GM23338 (cell line): Measurements from ENCODE around the gene TLR6. TPM values are rescaled to one million over a fixed set of nuclear protein-coding genes. Genes with fewer than 3 reads are reported as not detected.

Experiments used
- ATAC-seq: fragments of 200-7000 bp; cut with Tn5 transposase; 3 replicates; pipeline ENCODE4 v1.9.1; 2020
- DNase-seq: peaks from one replicate; pipeline ENCODE4 v3.0.0-alpha.2; 2015; ENCODE audit warnings: low spot score
- H2AFZ ChIP-seq: fragments of 200-600 bp; sonication (generic); 2 replicates; pipeline ENCODE4 v1.8.0; 2016; ENCODE audit warnings: antibody characterized with exemption, mild to moderate bottlenecking, moderate library complexity
- H3F3A ChIP-seq: fragments of 200-600 bp; sonication (generic); replicated peaks from 2 replicates; pipeline ENCODE4 v1.8.0; 2017; ENCODE audit warnings: antibody characterized with exemption, mixed run types, low read depth
- H3K27ac ChIP-seq: fragments of 200-600 bp; sonication (generic); 2 replicates; pipeline ENCODE4 v1.6.1; 2016; ENCODE audit warnings: low read depth
- H3K27me3 ChIP-seq: fragments of 200-600 bp; sonication (generic); 2 replicates; pipeline ENCODE4 v1.8.0; 2016; ENCODE audit warnings: mild to moderate bottlenecking, mixed run types, moderate library complexity; ENCODE audit not compliant: insufficient read depth
- H3K36me3 ChIP-seq: fragments of 200-600 bp; sonication (generic); 2 replicates; pipeline ENCODE4 v1.8.0; 2016; ENCODE audit warnings: mild to moderate bottlenecking; ENCODE audit not compliant: insufficient read depth
- H3K4me1 ChIP-seq: fragments of 200-600 bp; sonication (generic); 2 replicates; pipeline ENCODE4 v1.8.0; 2016; ENCODE audit warnings: mild to moderate bottlenecking, moderate library complexity; ENCODE audit not compliant: insufficient read depth
- H3K4me2 ChIP-seq: fragments of 200-600 bp; sonication (generic); 2 replicates; pipeline ENCODE4 v1.7.1; 2017; ENCODE audit warnings: mixed run types
- H3K4me3 ChIP-seq: fragments of 200-600 bp; sonication (generic); 2 replicates; pipeline ENCODE4 v1.6.1; 2016; ENCODE audit warnings: mixed run types
- H3K79me2 ChIP-seq: fragments of 200-600 bp; sonication (generic); replicated peaks from 2 replicates; pipeline ENCODE4 v1.8.0; 2017; ENCODE audit warnings: mild to moderate bottlenecking; ENCODE audit not compliant: insufficient read depth
- H3K9me2 ChIP-seq: fragments of 200-600 bp; sonication (generic); 2 replicates; pipeline ENCODE4 v1.8.0; 2017; ENCODE audit not compliant: insufficient read depth
- H4K20me1 ChIP-seq: fragments of 200-600 bp; sonication (generic); replicated peaks from 2 replicates; pipeline ENCODE4 v1.8.0; 2017; ENCODE audit warnings: mild to moderate bottlenecking; ENCODE audit not compliant: insufficient read depth
- H3K27ac Mint-ChIP-seq: 2 replicates; pipeline ENCODE4 v1.8.0; 2020; ENCODE audit warnings: inconsistent platforms, mild to moderate bottlenecking, moderate library complexity, mixed read lengths
- H3K27me3 Mint-ChIP-seq: 3 replicates; pipeline ENCODE4 v1.8.0; 2022; ENCODE audit warnings: low read depth, mild to moderate bottlenecking, moderate library complexity, mixed read lengths, inconsistent platforms; ENCODE audit not compliant: insufficient read depth, poor library complexity
- H3K36me3 Mint-ChIP-seq: 3 replicates; pipeline ENCODE4 v1.8.0; 2021; ENCODE audit warnings: low read depth, mild to moderate bottlenecking, inconsistent platforms, moderate library complexity, mixed read lengths
- H3K4me1 Mint-ChIP-seq: 3 replicates; pipeline ENCODE4 v1.8.0; 2020; ENCODE audit warnings: mild to moderate bottlenecking, inconsistent platforms, mixed read lengths
- H3K4me3 Mint-ChIP-seq: 3 replicates; pipeline ENCODE4 v1.8.0; 2021; ENCODE audit warnings: moderate library complexity, mild to moderate bottlenecking, inconsistent platforms, mixed read lengths
- H3K9me3 Mint-ChIP-seq: 3 replicates; pipeline ENCODE4 v1.8.0; 2020; ENCODE audit warnings: moderate library complexity, mild to moderate bottlenecking, inconsistent platforms, mixed read lengths
- CREB1 ChIP-seq: fragments of 250-450 bp; sonication (Bioruptor Pico); IDR thresholded peaks from 2 replicates; pipeline ENCODE4 v1.5.0; 2020; ENCODE audit warnings: low read depth, mild to moderate bottlenecking, moderate library complexity
- CTCF ChIP-seq, 2 experiments: fragments of 200-600 bp in 1 of 2; sonication (generic) in 1 of 2; conservative IDR thresholded peaks; 2 replicates each; pipeline versions ENCODE4 v1.5.1 to v1.6.1; 2016 to 2017; ENCODE audit warnings: antibody characterized with exemption in 2 of 2, low read depth in 2 of 2, mild to moderate bottlenecking in 2 of 2, moderate library complexity in 1 of 2
- ETS1 ChIP-seq: IDR thresholded peaks from 2 replicates; pipeline ENCODE4 v1.6.1; 2016; ENCODE audit warnings: antibody characterized with exemption
- EZH2 ChIP-seq: fragments of 200-600 bp; sonication (generic); IDR thresholded peaks from one replicate; pipeline ENCODE4 v1.8.0; 2017; ENCODE audit warnings: antibody characterized with exemption, mild to moderate bottlenecking, low read depth; ENCODE audit not compliant: unreplicated experiment
- EZH2phosphoT487 ChIP-seq: fragments of 200-600 bp; sonication (generic); IDR thresholded peaks from one replicate; pipeline ENCODE4 v1.8.1; 2018; ENCODE audit warnings: antibody characterized with exemption; ENCODE audit not compliant: unreplicated experiment
- JUNB ChIP-seq: IDR thresholded peaks from one replicate; pipeline ENCODE4 v1.6.1; 2016; ENCODE audit warnings: antibody characterized with exemption; ENCODE audit not compliant: unreplicated experiment
- NANOG ChIP-seq: IDR thresholded peaks from 2 replicates; pipeline ENCODE4 v1.6.1; 2016; ENCODE audit warnings: antibody characterized with exemption, borderline replicate concordance
- POLR2AphosphoS5 ChIP-seq: IDR thresholded peaks from 2 replicates; pipeline ENCODE4 v1.6.1; 2016; ENCODE audit warnings: antibody characterized with exemption, low read depth
- REST ChIP-seq: IDR thresholded peaks from one replicate; pipeline ENCODE4 v1.6.1; 2018; ENCODE audit warnings: antibody characterized with exemption; ENCODE audit not compliant: unreplicated experiment
- STAT1 ChIP-seq: IDR thresholded peaks from one replicate; pipeline ENCODE4 v1.6.1; 2016; ENCODE audit warnings: antibody characterized with exemption; ENCODE audit not compliant: unreplicated experiment
- ZNF114 ChIP-seq: fragments of 250-450 bp; sonication (Bioruptor Pico); IDR thresholded peaks from 2 replicates; pipeline ENCODE4 v1.5.0; 2020; ENCODE audit warnings: mild to moderate bottlenecking, moderate library complexity
- ZNF331 ChIP-seq: fragments of 250-450 bp; sonication (Bioruptor Pico); IDR thresholded peaks from 2 replicates; pipeline ENCODE4 v1.5.0; 2020; ENCODE audit warnings: low read depth, mild to moderate bottlenecking, moderate library complexity
- ZNF462 ChIP-seq: fragments of 250-450 bp; sonication (Bioruptor Pico); IDR thresholded peaks from 2 replicates; pipeline ENCODE4 v1.5.0; 2020; ENCODE audit warnings: mild to moderate bottlenecking, moderate library complexity
- polyA plus RNA-seq: library from polyadenylated mRNA; unstranded; fragments of >200 nt; fragmentation: Nextera tagmentation; extraction: Ambion mirVana; gene quantifications from 2 replicates; pipeline ENCODE4 v1.2.1, GENCODE V29; 2016
- total RNA-seq: library from RNA; depleted of rRNA; stranded (reverse); fragments of >200 nt; shearing (Covaris generic); gene quantifications from 2 replicates; pipeline ENCODE4 v1.2.3, GENCODE V29; 2014

Gene TLR6
- total and polyA plus RNA-seq, 2 experiments from 2014 or later: 0.14 TPM; not detected in 1

GRCh38 chr4:38876636-38877035 lies 20.0 kb upstream of the TLR6 start:
- Histone ChIP-seq H4K20me1 (no peaks in the 10 kb centered on the region), H3K79me2 (no peaks in the 10 kb centered on the region), H3K36me3 (no peaks in the 10 kb centered on the region), H3K4me3 (no peak overlapping the region), H3K27me3 (no peaks in the 10 kb centered on the region), H3K4me1 (no peaks in the 10 kb centered on the region), H3F3A (no peaks in the 10 kb centered on the region), H3K9me2 (no peaks in the 10 kb centered on the region; the same call in 1 of the 2 replicates), H3K27ac (no peak overlapping the region), H3K4me2 (no peak overlapping the region), H2AFZ (no peak overlapping the region)
- Mint-ChIP-seq H3K36me3 (no peaks in the 10 kb centered on the region), H3K27ac (no peak overlapping the region), H3K27me3 (no peaks in the 10 kb centered on the region), H3K9me3 (no peaks in the 10 kb centered on the region; the same call in 2 of the 3 replicates), H3K4me1 (peaks cover 5% of the 10 kb centered on the region), H3K4me3 (no peak overlapping the region)
- TF ChIP-seq ETS1: no peak
- TF ChIP-seq ZNF331 (CRISPR knock-in tag): no peak
- no peak for TF ChIP-seq CTCF (conservative IDR thresholded peaks at IDR 0.05; ENCODE audit: low read depth in 2 of 2)
- no peak for TF ChIP-seq POLR2AphosphoS5
- TF ChIP-seq EZH2phosphoT487: no peak
- no peak for TF ChIP-seq REST
- TF ChIP-seq JUNB: no peak
- TF ChIP-seq STAT1: no peak
- no peak for TF ChIP-seq EZH2
- no peak for TF ChIP-seq ZNF114 (CRISPR knock-in tag)
- no peak for TF ChIP-seq CREB1
- no peak for TF ChIP-seq ZNF462 (CRISPR knock-in tag)
- no peak for TF ChIP-seq NANOG
- DNase-seq: no peak
- no peak for ATAC-seq
